Measurements from ENCODE around the gene CD69.

CD69 gene

GRCh38 chr12:9792961-9793617 is 32.4 kb upstream of the CD69 start:
- H3K4me3 ChIP-seq (ENCODE audit: low read length): no peak overlapping the region
- TF ChIP-seq CTCF (conservative IDR thresholded peaks at IDR 0.05; ENCODE audit: low read depth, low read length): no peak
- no peak for DNase-seq (ENCODE audit: low read depth)

GRCh38 chr12:9792185-9792900 is 31.6 kb upstream of the CD69 start:
- DNase-seq (ENCODE audit: low read depth): no peak
- TF ChIP-seq CTCF (conservative IDR thresholded peaks at IDR 0.05; ENCODE audit: low read depth, low read length): no peak
- no peak overlapping the region for H3K4me3 ChIP-seq (ENCODE audit: low read length)

GRCh38 chr12:9786726-9787717 is 26.3 kb upstream of the CD69 start:
- DNase-seq (ENCODE audit: low read depth): no peak
- no peak overlapping the region for H3K4me3 ChIP-seq (ENCODE audit: low read length)
- no peak for TF ChIP-seq CTCF (conservative IDR thresholded peaks at IDR 0.05; ENCODE audit: low read depth, low read length)

- no peak for TF ChIP-seq CTCF (conservative IDR thresholded peaks at IDR 0.05; ENCODE audit: low read depth, low read length)
- no peak overlapping the region for H3K4me3 ChIP-seq (ENCODE audit: low read length)
- DNase-seq (ENCODE audit: low read depth): no peak
Measured at GRCh38 chr12:9784816-9785215, 24.1 kb upstream of the CD69 start.

GRCh38 chr12:9784326-9784725 is 23.6 kb upstream of the CD69 start:
- TF ChIP-seq CTCF (conservative IDR thresholded peaks at IDR 0.05; ENCODE audit: low read depth, low read length): no peak

GRCh38 chr12:9782547-9783382 is 22.1 kb upstream of the CD69 start:
- H3K4me3 ChIP-seq (ENCODE audit: low read length): no peak overlapping the region
- no peak for TF ChIP-seq CTCF (conservative IDR thresholded peaks at IDR 0.05; ENCODE audit: low read depth, low read length)
- no peak for DNase-seq (ENCODE audit: low read depth)

More at GRCh38 chr12:9784326-9784725, 23.6 kb upstream of the CD69 start:
- H3K4me3 ChIP-seq (ENCODE audit: low read length): no peak overlapping the region
- no peak for DNase-seq (ENCODE audit: low read depth)
